Stomach (tissue), 4 donors: ENCODE results near the gene ZC3H13.

Experiments used
- EP300 ChIP-seq: sonication (generic); formaldehyde crosslinking; IDR thresholded peaks from one replicate; pipeline ENCODE4 v1.6.1; 2017; ENCODE audit warnings: antibody characterized with exemption
- POLR2A ChIP-seq, 4 donors: fragments of 450-650 bp; IDR thresholded peaks; one replicate each; pipeline ENCODE4 v1.6.1; 2016; ENCODE audit warnings: antibody characterized with exemption in 4 of 4, control low read depth in 2 of 4, mild to moderate bottlenecking in 1 of 4, moderate library complexity in 1 of 4
- POLR2AphosphoS5 ChIP-seq, 3 donors: sonication (generic); formaldehyde crosslinking; IDR thresholded peaks; one replicate each; pipeline ENCODE4 v1.6.1; 2016; ENCODE audit warnings: antibody characterized with exemption in 3 of 3
- TF ChIP-seq, protein P1 (sequence below), 7 experiments: fragments of 450-650 bp in 4 of 7; fragments of 200-600 bp in 3 of 7; sonication (generic) in 3 of 7; IDR thresholded peaks; one replicate each; pipeline ENCODE4 v1.5.1; 2016 to 2019; ENCODE audit warnings: antibody characterized with exemption in 7 of 7, control low read depth in 2 of 7, mild to moderate bottlenecking in 1 of 7

GRCh38 chr13:46035066-46035465, 17.5 kb downstream of the ZC3H13 start:
- TF ChIP-seq, protein P1, sequence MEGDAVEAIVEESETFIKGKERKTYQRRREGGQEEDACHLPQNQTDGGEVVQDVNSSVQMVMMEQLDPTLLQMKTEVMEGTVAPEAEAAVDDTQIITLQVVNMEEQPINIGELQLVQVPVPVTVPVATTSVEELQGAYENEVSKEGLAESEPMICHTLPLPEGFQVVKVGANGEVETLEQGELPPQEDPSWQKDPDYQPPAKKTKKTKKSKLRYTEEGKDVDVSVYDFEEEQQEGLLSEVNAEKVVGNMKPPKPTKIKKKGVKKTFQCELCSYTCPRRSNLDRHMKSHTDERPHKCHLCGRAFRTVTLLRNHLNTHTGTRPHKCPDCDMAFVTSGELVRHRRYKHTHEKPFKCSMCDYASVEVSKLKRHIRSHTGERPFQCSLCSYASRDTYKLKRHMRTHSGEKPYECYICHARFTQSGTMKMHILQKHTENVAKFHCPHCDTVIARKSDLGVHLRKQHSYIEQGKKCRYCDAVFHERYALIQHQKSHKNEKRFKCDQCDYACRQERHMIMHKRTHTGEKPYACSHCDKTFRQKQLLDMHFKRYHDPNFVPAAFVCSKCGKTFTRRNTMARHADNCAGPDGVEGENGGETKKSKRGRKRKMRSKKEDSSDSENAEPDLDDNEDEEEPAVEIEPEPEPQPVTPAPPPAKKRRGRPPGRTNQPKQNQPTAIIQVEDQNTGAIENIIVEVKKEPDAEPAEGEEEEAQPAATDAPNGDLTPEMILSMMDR (IDR thresholded peaks at IDR 0.05): no peak
- TF ChIP-seq POLR2A (IDR thresholded peaks at IDR 0.05) (no peak), EP300 (no peak), POLR2AphosphoS5 (IDR thresholded peaks at IDR 0.05) (no peak)
